WTC11 (cell line): ENCODE results near the gene CBLB. TPM values are rescaled to one million over a fixed set of nuclear protein-coding genes. Genes with fewer than 3 reads are reported as not detected.

ENCODE experiments used
- ATAC-seq: fragments of 200-7000 bp; cut with Tn5 transposase; 2 replicates; pipeline ENCODE4 v1.10.0; 2021; ENCODE audit warnings: mild to moderate bottlenecking, moderate library complexity
- CTCF ChIA-PET: fragments of 300-600 bp; sonication (Branson Sonifier 250); formaldehyde crosslinking; loops from one replicate; lab custom pipeline; 2021; ENCODE audit warnings: antibody characterized with exemption; lab: Charles Lee
- POLR2A ChIA-PET: fragments of 350-600 bp; sonication (Branson Sonifier 250); formaldehyde crosslinking; loops from one replicate; lab custom pipeline; 2021; ENCODE audit warnings: antibody characterized with exemption; lab: Charles Lee
- DNase-seq: peaks from one replicate; pipeline ENCODE4 v3.0.0; 2021; ENCODE audit warnings: low spot score
- H3K27ac Mint-ChIP-seq: 2 replicates; pipeline ENCODE4 v1.8.0; 2021; ENCODE audit warnings: mixed read lengths
- H3K27me3 Mint-ChIP-seq: 2 replicates; pipeline ENCODE4 v1.8.0; 2021; ENCODE audit warnings: low read depth, mild to moderate bottlenecking, moderate library complexity, mixed read lengths
- H3K36me3 Mint-ChIP-seq: 2 replicates; pipeline ENCODE4 v1.8.0; 2021; ENCODE audit warnings: mixed read lengths
- H3K4me1 Mint-ChIP-seq: 2 replicates; pipeline ENCODE4 v1.8.0; 2022; ENCODE audit warnings: mixed read lengths
- H3K4me3 Mint-ChIP-seq: 2 replicates; pipeline ENCODE4 v1.8.0; 2021; ENCODE audit warnings: mild to moderate bottlenecking, moderate library complexity, mixed read lengths
- H3K9me3 Mint-ChIP-seq: 2 replicates; pipeline ENCODE4 v1.8.0; 2021; ENCODE audit warnings: mixed read lengths
- ATF6 ChIP-seq: sonication (generic); formaldehyde crosslinking; IDR thresholded peaks from 2 replicates; pipeline ENCODE4 v1.8.1; 2023; ENCODE audit warnings: mild to moderate bottlenecking, missing genetic modification reagents
- E2F1 ChIP-seq: sonication (generic); formaldehyde crosslinking; IDR thresholded peaks from 2 replicates; pipeline ENCODE4 v1.8.0; 2022; ENCODE audit warnings: mild to moderate bottlenecking, missing genetic modification reagents
- ELF4 ChIP-seq: sonication (generic); formaldehyde crosslinking; IDR thresholded peaks from 2 replicates; pipeline ENCODE4 v1.8.1; 2022; ENCODE audit warnings: low read depth, mild to moderate bottlenecking, moderate library complexity, missing genetic modification reagents
- FOXK1 ChIP-seq: sonication (generic); formaldehyde crosslinking; IDR thresholded peaks from 2 replicates; pipeline ENCODE4 v1.8.0; 2022; ENCODE audit warnings: mild to moderate bottlenecking, moderate library complexity, missing genetic modification reagents
- FOXP1 ChIP-seq: sonication (generic); formaldehyde crosslinking; IDR thresholded peaks from 2 replicates; pipeline ENCODE4 v1.8.0; 2022; ENCODE audit warnings: missing genetic modification reagents, mild to moderate bottlenecking, moderate library complexity, borderline replicate concordance
- GABPB1 ChIP-seq: sonication (generic); formaldehyde crosslinking; IDR thresholded peaks from 2 replicates; pipeline ENCODE4 v1.8.1; 2023; ENCODE audit warnings: mild to moderate bottlenecking, missing genetic modification reagents
- JUN ChIP-seq: sonication (generic); formaldehyde crosslinking; IDR thresholded peaks from 2 replicates; pipeline ENCODE4 v1.8.0; 2023; ENCODE audit warnings: mild to moderate bottlenecking, missing genetic modification reagents
- KAT7 ChIP-seq: sonication (generic); formaldehyde crosslinking; IDR thresholded peaks from 2 replicates; pipeline ENCODE4 v1.8.1; 2023; ENCODE audit warnings: missing genetic modification reagents, mild to moderate bottlenecking, borderline replicate concordance
- NFE2L1 ChIP-seq: sonication (generic); formaldehyde crosslinking; IDR thresholded peaks from 2 replicates; pipeline ENCODE4 v1.8.1; 2023; ENCODE audit warnings: missing genetic modification reagents
- NR1H2 ChIP-seq: sonication (generic); formaldehyde crosslinking; IDR thresholded peaks from 2 replicates; pipeline ENCODE4 v1.9.0; 2021; ENCODE audit warnings: mild to moderate bottlenecking, moderate library complexity, missing genetic modification reagents
- RELA ChIP-seq: sonication (generic); formaldehyde crosslinking; IDR thresholded peaks from 2 replicates; pipeline ENCODE4 v1.8.1; 2022; ENCODE audit warnings: missing genetic modification reagents, mild to moderate bottlenecking, borderline replicate concordance
- USF1 ChIP-seq: sonication (generic); formaldehyde crosslinking; IDR thresholded peaks from 2 replicates; pipeline ENCODE4 v1.8.0; 2022; ENCODE audit warnings: mild to moderate bottlenecking, missing genetic modification reagents
- USF2 ChIP-seq: sonication (generic); formaldehyde crosslinking; IDR thresholded peaks from 2 replicates; pipeline ENCODE4 v1.8.1; 2023; ENCODE audit warnings: mild to moderate bottlenecking, missing genetic modification reagents, moderate library complexity
- ZNF121 ChIP-seq: sonication (generic); formaldehyde crosslinking; IDR thresholded peaks from 2 replicates; pipeline ENCODE4 v1.8.0; 2023; ENCODE audit warnings: missing genetic modification reagents
- ZNF281 ChIP-seq: sonication (generic); formaldehyde crosslinking; IDR thresholded peaks from 2 replicates; pipeline ENCODE4 v1.8.0; 2023; ENCODE audit warnings: mild to moderate bottlenecking, missing genetic modification reagents
- ZNF317 ChIP-seq: sonication (generic); formaldehyde crosslinking; IDR thresholded peaks from 2 replicates; pipeline ENCODE4 v1.8.1; 2023; ENCODE audit warnings: low read depth, mild to moderate bottlenecking, moderate library complexity, missing genetic modification reagents, borderline replicate concordance
- ZNF416 ChIP-seq: fragments of 250-450 bp; sonication (Bioruptor Pico); IDR thresholded peaks from 2 replicates; pipeline ENCODE4 v1.9.0; 2021; ENCODE audit warnings: mild to moderate bottlenecking, inconsistent platforms
- ZNF423 ChIP-seq: fragments of 250-450 bp; sonication (Bioruptor Pico); IDR thresholded peaks from 2 replicates; pipeline ENCODE4 v2.1.2; 2022; ENCODE audit warnings: mild to moderate bottlenecking, moderate library complexity
- ZNF425 ChIP-seq: fragments of 250-450 bp; sonication (Bioruptor Pico); conservative IDR thresholded peaks from 2 replicates; pipeline ENCODE4 v1.9.0; 2021; ENCODE audit warnings: mild to moderate bottlenecking
- total RNA-seq: library from RNA; stranded (reverse); gene quantifications from 3 replicates; pipeline ENCODE4 v1.2.3, GENCODE V29; 2021

CBLB gene
- total RNA-seq, 1 experiment from 2014 or later: 19.8 TPM

GRCh38 chr3:105850593-105850992 is 18.2 kb downstream of the CBLB start:
- Mint-ChIP-seq H3K27ac (no peak overlapping the region), H3K36me3 (peaks cover 15% of the 10 kb centered on the region), H3K9me3 (no peaks in the 10 kb centered on the region), H3K4me1 (peaks cover 6% of the 10 kb centered on the region), H3K4me3 (no peak overlapping the region), H3K27me3 (no peaks in the 10 kb centered on the region; the same call in 1 of the 2 replicates)
- no peak for DNase-seq
- POLR2A ChIA-PET: no interaction called here
- ATAC-seq: no peak
- CTCF ChIA-PET: no interaction called here
- TF ChIP-seq ZNF423 (CRISPR knock-in tag) (no peak), ZNF416 (CRISPR knock-in tag) (no peak), NFE2L1 (CRISPR knock-in tag) (no peak), FOXK1 (CRISPR knock-in tag) (no peak), RELA (CRISPR knock-in tag) (no peak), ZNF317 (no peak)

- Mint-ChIP-seq H3K4me1 (peaks cover 9% of the 10 kb centered on the region), H3K27me3 (no peaks in the 10 kb centered on the region; the same call in 1 of the 2 replicates), H3K4me3 (no peak overlapping the region), H3K27ac (no peak overlapping the region), H3K36me3 (peaks cover 12% of the 10 kb centered on the region), H3K9me3 (no peaks in the 10 kb centered on the region)
- TF ChIP-seq ZNF416 (CRISPR knock-in tag) (no peak), FOXP1 (CRISPR knock-in tag) (no peak), E2F1 (CRISPR knock-in tag) (no peak), JUN (no peak), NR1H2 (no peak), USF2 (CRISPR knock-in tag) (no peak), KAT7 (CRISPR knock-in tag) (no peak), ZNF281 (CRISPR knock-in tag) (no peak), GABPB1 (CRISPR knock-in tag) (no peak), ATF6 (no peak), ZNF121 (CRISPR knock-in tag) (no peak), ELF4 (CRISPR knock-in tag) (no peak), ZNF425 (CRISPR knock-in tag) (no peak), USF1 (CRISPR knock-in tag) (no peak)
- ATAC-seq: no peak
- POLR2A ChIA-PET: no interaction called here
- CTCF ChIA-PET: no interaction called here
- no peak for DNase-seq
These were observed 20.0 kb downstream of the CBLB start for GRCh38 chr3:105848821-105849220.
